CD14-positive monocyte (primary cell): ENCODE results near the gene APCDD1. TPM values are rescaled to one million over a fixed set of nuclear protein-coding genes. Genes with fewer than 3 reads are reported as not detected.

Experiments
- DNase-seq, 3 donors: peaks; one replicate each; pipeline ENCODE4 v3.0.0-alpha.2; 2011 to 2022
- H2AFZ ChIP-seq: 2 replicates; pipeline ENCODE4 v1.6.0; 2012; ENCODE audit warnings: mild to moderate bottlenecking, low read depth, low read length, inconsistent platforms; ENCODE audit not compliant: insufficient read depth, poor library complexity, severe bottlenecking
- H3K27ac ChIP-seq, 2 donors: 1 replicate in 1 of 2; 2 replicates in 1 of 2; pipeline ENCODE4 v1.5.1; 2012 to 2013; ENCODE audit warnings: low read length in 2 of 2, control low read depth in 1 of 2, inconsistent platforms in 1 of 2, low read depth in 1 of 2, mild to moderate bottlenecking in 1 of 2
- H3K27me3 ChIP-seq, 2 donors: one replicate each; pipeline versions ENCODE4 v1.6.0 to v1.6.1; 2011 to 2013; ENCODE audit warnings: low read length in 2 of 2; ENCODE audit not compliant: control insufficient read depth in 2 of 2, insufficient read depth in 2 of 2
- H3K36me3 ChIP-seq, 2 donors: replicated peaks in 1 of 2; 1 replicate in 1 of 2; 2 replicates in 1 of 2; pipeline versions ENCODE4 v1.5.1 to v1.6.1; 2012 to 2013; ENCODE audit warnings: low read length in 2 of 2, control low read depth in 1 of 2, inconsistent platforms in 1 of 2, mild to moderate bottlenecking in 1 of 2; ENCODE audit not compliant: insufficient read depth in 2 of 2, control insufficient read depth in 1 of 2
- H3K4me1 ChIP-seq, 2 donors: 1 replicate in 1 of 2; 2 replicates in 1 of 2; pipeline versions ENCODE4 v1.5.1 to v1.6.1; 2012 to 2013; ENCODE audit warnings: low read length in 2 of 2, control low read depth in 1 of 2, inconsistent platforms in 1 of 2, mild to moderate bottlenecking in 1 of 2, moderate library complexity in 1 of 2; ENCODE audit not compliant: insufficient read depth in 2 of 2, control insufficient read depth in 1 of 2
- H3K4me2 ChIP-seq: replicated peaks from 2 replicates; pipeline ENCODE3; 2012; ENCODE audit warnings: low read length, moderate library complexity, mild to moderate bottlenecking; ENCODE audit not compliant: poor library complexity, severe bottlenecking; ENCODE audit errors: extremely low read depth
- H3K4me3 ChIP-seq, 3 experiments: fragments of 200-600 bp in 1 of 3; sonication (generic) in 1 of 3; replicated peaks in 1 of 3; 1 replicate in 2 of 3; 2 replicates in 1 of 3; pipeline ENCODE4 v1.5.1; 2011 to 2013; ENCODE audit warnings: low read length in 3 of 3, mild to moderate bottlenecking in 3 of 3, control low read depth in 2 of 3, low read depth in 2 of 3, inconsistent platforms in 1 of 3, moderate library complexity in 1 of 3
- H3K79me2 ChIP-seq: 2 replicates; pipeline ENCODE4 v1.6.0; 2012; ENCODE audit warnings: mild to moderate bottlenecking, control low read depth, inconsistent platforms, low read length, moderate library complexity; ENCODE audit not compliant: insufficient read depth
- H3K9ac ChIP-seq: 2 replicates; pipeline ENCODE4 v1.6.0; 2017; ENCODE audit warnings: low read length, mild to moderate bottlenecking; ENCODE audit not compliant: insufficient read depth, poor library complexity, severe bottlenecking
- H3K9me3 ChIP-seq, 2 donors: replicated peaks in 1 of 2; 1 replicate in 1 of 2; 2 replicates in 1 of 2; pipeline versions ENCODE4 v1.5.1 to v1.6.1; 2012 to 2013; ENCODE audit warnings: low read length in 2 of 2, control low read depth in 1 of 2; ENCODE audit not compliant: control insufficient read depth in 1 of 2, insufficient read depth in 1 of 2
- H4K20me1 ChIP-seq: 2 replicates; pipeline ENCODE4 v1.6.0; 2012; ENCODE audit warnings: mild to moderate bottlenecking, low read length, control low read depth, moderate library complexity; ENCODE audit not compliant: insufficient read depth
- H3K27ac Mint-ChIP-seq, 7 donors: one replicate each; pipeline ENCODE4 v1.8.0; 2020; ENCODE audit warnings: mild to moderate bottlenecking in 7 of 7, mixed read lengths in 7 of 7, moderate library complexity in 6 of 7, inconsistent platforms in 2 of 7
- H3K27me3 Mint-ChIP-seq, 3 donors: one replicate each; pipeline ENCODE4 v1.8.0; 2021 to 2022; ENCODE audit warnings: low read depth in 3 of 3, mild to moderate bottlenecking in 3 of 3, mixed read lengths in 3 of 3, moderate library complexity in 3 of 3, inconsistent platforms in 1 of 3
- H3K36me3 Mint-ChIP-seq, 2 donors: one replicate each; pipeline ENCODE4 v1.8.0; 2020; ENCODE audit warnings: mixed read lengths in 2 of 2, inconsistent platforms in 1 of 2, mild to moderate bottlenecking in 1 of 2
- H3K4me1 Mint-ChIP-seq: one replicate; pipeline ENCODE4 v1.8.0; 2020; ENCODE audit warnings: mild to moderate bottlenecking, mixed read lengths
- H3K4me3 Mint-ChIP-seq, 2 donors: one replicate each; pipeline ENCODE4 v1.8.0; 2020; ENCODE audit warnings: mild to moderate bottlenecking in 2 of 2, mixed read lengths in 2 of 2, moderate library complexity in 1 of 2
- H3K9me3 Mint-ChIP-seq, 7 donors: one replicate each; pipeline ENCODE4 v1.8.0; 2020 to 2022; ENCODE audit warnings: mixed read lengths in 7 of 7, mild to moderate bottlenecking in 6 of 7, moderate library complexity in 6 of 7, inconsistent platforms in 2 of 7
- CTCF ChIP-seq: fragments of 200-600 bp; IDR thresholded peaks from one replicate; pipeline ENCODE4 v1.8.0; 2022; ENCODE audit warnings: antibody characterized with exemption, mild to moderate bottlenecking
- WGBS: methylation state at CpG from one replicate; pipeline ENCODE4 v1.1.5; 2013; ENCODE audit warnings: missing lambda C conversion rate; ENCODE audit not compliant: insufficient coverage; 5-methylcytosine and 5-hydroxymethylcytosine counted together
- intact Hi-C, 2 donors: fragments of 100-400 bp; cut with micrococcal nuclease; formaldehyde crosslinking; loops; one replicate each; pipeline versions ENCODE4 v1.15.0 to v1.15.1; 2023
- polyA plus RNA-seq, 3 donors: library from polyadenylated mRNA; depleted of rRNA in 1 of 3; unstranded in 2 of 3; stranded (reverse) in 1 of 3; fragments of 300-500 nt in 2 of 3; fragments of >200 nt in 1 of 3; fragmentation: Illumina TruSeq in 2 of 3; gene quantifications; 1 replicate in 2 of 3; 2 replicates in 1 of 3; pipeline ENCODE4 v1.2.3, GENCODE V29; 2012 to 2021

The APCDD1 gene
- polyA plus RNA-seq, 3 donors: 1.2 to 4.8 (median 1.6) TPM

DNA sequence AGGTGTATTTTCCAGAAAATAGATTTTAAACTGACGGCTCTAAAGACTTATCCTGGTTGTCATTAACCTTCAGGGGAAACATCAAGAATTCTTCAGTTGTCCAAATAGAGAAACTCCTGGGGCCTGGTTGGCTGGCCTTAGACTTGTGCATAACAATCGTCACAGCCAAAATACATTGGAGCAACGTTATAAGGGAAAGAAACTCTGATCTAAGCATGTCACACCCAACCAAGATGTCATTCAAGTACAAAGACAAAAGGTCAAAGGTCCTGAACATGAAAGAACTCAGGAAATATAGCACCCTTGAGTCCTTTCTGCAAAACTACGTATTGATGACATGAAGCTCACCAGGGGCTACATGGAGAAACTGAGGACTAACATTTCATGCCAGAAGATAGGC, 23.8 kb upstream of the APCDD1 start:
- H3K4me1 Mint-ChIP-seq: no peaks in the 10 kb centered on the region
- 100% methylated on average over 2 of the region's 4 CpGs for WGBS

GRCh38 chr18:10431680-10432079, 22.8 kb upstream of the APCDD1 start:
- Histone ChIP-seq H2AFZ (no peak overlapping the region), H4K20me1 (no peaks in the 10 kb centered on the region), H3K79me2 (no peaks in the 10 kb centered on the region), H3K4me1 (no peaks in the 10 kb centered on the region), H3K9ac (no peak overlapping the region), H3K36me3 (no peaks in the 10 kb centered on the region), H3K27ac (no peak overlapping the region), H3K4me2 (no peak overlapping the region), H3K4me3 (no peak overlapping the region), H3K9me3 (no peaks in the 10 kb centered on the region), H3K27me3 (no peaks in the 10 kb centered on the region)
- H3K27ac Mint-ChIP-seq: no peak overlapping the region
- no peak for TF ChIP-seq CTCF
- H3K4me1 Mint-ChIP-seq: no peaks in the 10 kb centered on the region
- H3K27me3 Mint-ChIP-seq: peaks cover 2 to 8% (median 5%) of the 10 kb centered on the region in 3 donors
- no peaks in the 10 kb centered on the region for H3K36me3 Mint-ChIP-seq
- intact Hi-C loops: no loop called here
- 60% methylated on average over 1 of the region's 2 CpGs for WGBS
- no peak for DNase-seq
- H3K9me3 Mint-ChIP-seq: peaks cover 0 to 3% (median 0%) of the 10 kb centered on the region in 7 donors
- no peak overlapping the region for H3K4me3 Mint-ChIP-seq

More for the DNA sequence above, 23.8 kb upstream of the APCDD1 start:
- H3K27me3 ChIP-seq: peaks cover 2 to 3% of the 10 kb centered on the region in 2 donors
- no peak for TF ChIP-seq CTCF
- H3K9me3 ChIP-seq: no peaks in the 10 kb centered on the region
- H3K27ac ChIP-seq: no peak overlapping the region
- H3K79me2 ChIP-seq: no peaks in the 10 kb centered on the region
- no peaks in the 10 kb centered on the region for H3K36me3 ChIP-seq
- H3K9ac ChIP-seq: no peak overlapping the region
- no peak overlapping the region for H2AFZ ChIP-seq
- intact Hi-C loops: no loop called here
- H3K4me1 ChIP-seq: no peaks in the 10 kb centered on the region
- H4K20me1 ChIP-seq: no peaks in the 10 kb centered on the region
- Mint-ChIP-seq H3K27me3 (peaks cover 4 to 13% (median 11%) of the 10 kb centered on the region in 3 donors), H3K27ac (no peak overlapping the region), H3K36me3 (no peaks in the 10 kb centered on the region), H3K9me3 (peaks cover 0 to 3% (median 0%) of the 10 kb centered on the region in 7 donors), H3K4me3 (no peak overlapping the region)
- H3K4me3 ChIP-seq: no peak overlapping the region
- DNase-seq: no peak
- no peak overlapping the region for H3K4me2 ChIP-seq
